ENCODE results near the gene MB. TPM values are rescaled to one million over a fixed set of nuclear protein-coding genes. Genes with fewer than 3 reads are reported as not detected.

Gene MB
- polyA plus RNA-seq, 5 donors: 0.52 to 15.0 (median 1.4) TPM

DNA sequence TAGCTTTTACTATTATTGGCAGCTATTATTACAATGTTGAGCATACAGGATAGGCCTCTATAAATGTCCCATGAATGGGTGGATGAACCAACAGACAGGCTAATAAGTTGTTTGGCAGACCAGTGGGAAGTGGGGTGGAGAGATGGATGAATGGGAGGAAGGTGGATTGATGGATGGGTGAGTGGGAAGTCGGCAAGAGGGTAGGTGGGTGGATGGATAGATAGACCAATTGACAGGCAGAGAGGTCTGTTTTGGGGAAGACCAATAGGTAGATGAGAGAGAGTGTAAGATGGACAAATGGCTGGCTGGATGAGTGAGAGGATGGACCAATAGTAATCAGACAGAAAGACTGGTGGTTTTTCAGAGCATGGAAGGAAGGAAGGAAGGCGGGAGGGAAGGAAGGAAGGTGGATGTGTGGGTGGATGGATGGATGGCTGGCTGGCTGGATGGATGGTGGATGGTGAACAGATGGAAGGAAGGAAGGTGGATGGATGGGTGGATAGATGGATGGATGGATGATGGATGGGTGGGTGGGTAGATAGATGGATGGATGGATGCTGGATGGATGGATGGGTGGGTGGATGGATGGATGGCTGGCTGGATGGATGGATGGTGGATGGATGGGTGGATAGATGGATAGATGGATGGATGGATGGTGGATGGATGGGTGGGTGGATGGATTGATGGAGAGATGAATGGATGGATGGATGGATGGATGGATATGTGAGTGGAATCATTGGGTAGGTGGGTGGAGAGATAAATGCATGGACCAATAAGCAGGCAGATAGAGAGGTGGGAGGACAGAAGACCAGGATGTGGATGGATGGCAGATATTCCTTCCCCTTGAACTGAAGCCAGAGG lies 39.1 kb downstream of the MB start:
- no peak for DNase-seq

DNA sequence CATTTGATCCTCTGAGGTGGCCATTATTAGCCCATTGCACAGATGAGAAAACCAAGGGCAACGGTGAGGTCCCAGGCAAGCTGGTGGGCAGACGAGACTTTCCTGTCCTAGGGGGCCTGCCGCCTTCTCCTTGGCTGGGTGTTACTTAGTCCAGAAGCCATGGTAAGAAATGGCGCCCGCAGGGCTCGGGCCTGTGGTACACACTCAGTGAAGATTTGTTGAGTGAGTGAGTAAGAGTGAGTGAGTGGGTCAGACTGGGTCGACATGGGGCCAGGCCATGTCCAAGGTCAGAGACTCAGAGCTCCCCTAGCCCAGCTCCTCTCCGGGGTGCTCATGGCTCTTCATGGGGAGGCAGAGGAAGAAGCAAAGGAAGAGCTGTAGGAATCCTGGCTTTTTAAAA lies 40.5 kb downstream of the MB start:
- DNase-seq: no peak

DNA sequence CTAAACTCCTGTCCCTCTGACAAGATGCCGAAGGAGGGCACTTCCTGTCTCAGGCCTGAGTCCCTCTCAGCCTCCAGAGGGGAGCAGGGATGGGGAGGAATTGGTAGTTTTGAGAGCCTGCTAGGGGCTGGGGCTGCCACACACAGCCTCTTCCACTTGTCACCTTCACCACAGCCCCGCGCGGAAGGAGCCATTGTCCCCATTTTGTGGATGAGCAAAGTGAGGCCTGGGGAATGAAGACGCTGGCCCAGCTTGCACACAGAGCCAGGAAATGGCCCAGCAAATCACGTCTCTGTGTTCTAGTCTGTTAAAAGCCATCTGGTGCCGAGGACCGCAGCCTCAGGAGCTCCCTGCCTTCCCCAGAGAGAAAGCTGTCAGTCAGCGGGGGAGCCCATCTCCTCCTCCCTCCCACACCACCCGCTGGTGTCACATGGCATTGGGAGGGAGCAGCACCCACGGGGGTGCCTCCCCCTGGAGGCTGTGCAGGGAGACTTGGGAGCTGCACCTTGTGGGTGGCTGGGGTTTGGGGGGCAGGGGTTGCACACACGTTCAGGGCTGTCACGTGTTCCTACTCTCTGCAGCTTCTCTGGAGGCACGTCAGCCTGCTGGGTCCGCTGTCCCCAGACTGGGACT lies 41.9 kb downstream of the MB start:
- no peak for DNase-seq

DNA sequence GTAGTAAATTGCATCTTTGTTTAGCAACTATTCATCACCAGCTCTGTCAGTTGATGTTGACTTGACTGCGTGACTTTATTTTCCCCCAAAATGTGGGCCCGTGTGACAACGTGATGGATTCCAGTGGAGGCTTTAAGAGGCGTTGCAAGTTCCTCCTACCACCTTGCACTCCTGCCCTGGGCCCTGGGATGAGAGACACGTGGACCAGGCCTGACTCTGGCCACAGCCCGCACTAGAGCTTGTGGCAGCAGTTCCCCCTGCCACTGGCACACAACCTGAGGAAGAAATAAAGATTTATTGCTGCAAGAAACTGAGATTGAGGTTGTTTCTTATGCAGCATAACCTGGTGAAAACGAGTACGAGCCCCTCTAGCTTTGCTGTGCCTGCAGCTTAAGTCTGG lies 44.6 kb downstream of the MB start:
- DNase-seq: no peak

- no peak for DNase-seq
These were observed 46.4 kb downstream of the MB start for GRCh38 chr22:35570686-35571194.

DNA sequence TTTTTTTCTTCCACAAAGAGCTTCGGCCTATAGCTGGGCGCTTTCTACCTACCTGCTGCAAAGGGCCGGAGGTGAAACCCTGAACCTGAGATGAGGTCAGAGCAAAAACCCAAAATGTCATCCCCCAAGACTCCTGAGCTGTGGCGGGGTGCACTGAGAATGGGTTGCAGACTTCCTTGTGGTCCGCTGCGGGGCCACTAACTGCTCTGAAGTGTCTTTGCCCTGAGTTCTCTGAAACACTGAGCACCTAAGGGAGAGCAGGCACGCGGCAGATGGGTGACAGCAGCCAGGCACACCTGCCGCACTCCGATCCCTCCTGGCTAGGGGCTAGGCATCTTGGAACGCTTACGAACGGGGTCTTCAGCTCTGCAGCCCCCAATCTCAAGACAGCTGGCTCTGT lies 47.2 kb downstream of the MB start:
- DNase-seq: no peak

GRCh38 chr22:35568751-35569739 lies 48.1 kb downstream of the MB start:
- DNase-seq: no peak

- no peak for DNase-seq
These were observed 49.6 kb downstream of the MB start for GRCh38 chr22:35567351-35568141.

- DNase-seq: no peak
These were observed 51.9 kb downstream of the MB start for GRCh38 chr22:35564975-35565867.

GRCh38 chr22:35563211-35563610 lies 53.9 kb downstream of the MB start:
- no peak for DNase-seq

DNA sequence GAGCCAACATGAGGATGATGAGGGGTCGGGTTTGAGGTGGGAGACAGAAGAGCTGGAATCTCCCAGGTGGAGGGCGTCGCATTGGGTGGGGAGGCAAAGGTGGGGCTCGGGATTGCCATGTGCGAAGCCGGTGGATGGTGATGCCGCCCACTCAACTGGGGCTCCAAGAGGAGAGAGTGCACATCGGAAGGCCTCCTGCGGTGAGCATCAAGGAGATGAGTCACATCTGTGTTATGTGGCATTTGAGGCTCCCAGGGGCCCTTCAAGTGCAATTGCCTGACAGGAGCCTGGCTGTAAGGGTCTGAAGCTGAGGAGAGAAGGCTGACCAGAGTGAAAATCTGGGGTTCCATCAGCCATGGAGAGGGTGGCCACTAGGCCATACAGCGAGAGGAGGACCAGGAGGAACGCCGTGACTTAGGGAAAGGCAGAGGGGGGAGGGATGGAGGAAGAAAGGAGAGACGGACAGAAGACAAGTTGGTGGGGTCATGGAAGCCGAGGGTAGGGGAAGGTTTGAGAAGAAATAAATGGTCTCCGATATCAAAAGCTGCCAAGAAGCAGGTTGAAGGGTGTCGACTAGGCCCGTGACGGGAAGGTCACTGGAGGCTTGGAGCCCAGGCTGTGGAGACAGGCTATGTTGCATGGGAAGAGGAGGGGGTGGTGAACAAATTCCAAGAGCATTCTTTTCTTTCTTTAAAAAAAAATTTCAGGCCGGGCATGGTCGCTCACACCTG lies 55.2 kb downstream of the MB start:
- no peak for DNase-seq

- DNase-seq: no peak
These were observed 56.3 kb downstream of the MB start for GRCh38 chr22:35560824-35561223.

- DNase-seq: no peak
These were observed 56.8 kb downstream of the MB start for GRCh38 chr22:35560366-35560765.

DNA sequence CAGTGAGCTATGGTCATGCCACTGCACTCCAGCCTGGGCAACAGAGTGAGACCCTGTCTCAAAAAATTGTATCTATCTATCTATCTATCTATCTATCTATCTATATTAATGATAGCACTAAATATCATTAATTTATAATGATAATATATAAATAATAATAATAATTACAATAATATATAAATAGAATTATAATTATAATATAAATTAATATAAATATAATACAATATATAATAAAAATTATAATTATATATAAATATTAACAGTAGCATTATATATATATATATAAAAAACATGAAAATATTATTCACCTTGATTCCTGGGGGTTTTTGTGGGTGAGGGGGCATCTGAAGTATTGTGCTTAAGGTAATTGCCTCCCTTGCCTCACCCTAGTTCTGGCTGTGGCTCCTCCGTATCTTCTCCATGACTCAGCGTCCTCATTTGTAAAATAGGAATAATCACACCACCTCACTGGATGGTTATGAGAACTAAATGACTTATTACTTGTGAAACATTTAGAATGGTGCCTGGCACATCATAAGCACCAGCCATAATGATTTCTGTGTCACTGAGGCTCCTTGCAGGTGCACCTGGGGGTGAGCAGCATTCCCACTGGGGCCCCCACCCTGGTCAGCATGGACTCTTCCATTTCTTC lies 57.6 kb downstream of the MB start:
- DNase-seq: no peak

- DNase-seq: no peak
These were observed 58.4 kb downstream of the MB start for GRCh38 chr22:35558719-35559118.

DNA sequence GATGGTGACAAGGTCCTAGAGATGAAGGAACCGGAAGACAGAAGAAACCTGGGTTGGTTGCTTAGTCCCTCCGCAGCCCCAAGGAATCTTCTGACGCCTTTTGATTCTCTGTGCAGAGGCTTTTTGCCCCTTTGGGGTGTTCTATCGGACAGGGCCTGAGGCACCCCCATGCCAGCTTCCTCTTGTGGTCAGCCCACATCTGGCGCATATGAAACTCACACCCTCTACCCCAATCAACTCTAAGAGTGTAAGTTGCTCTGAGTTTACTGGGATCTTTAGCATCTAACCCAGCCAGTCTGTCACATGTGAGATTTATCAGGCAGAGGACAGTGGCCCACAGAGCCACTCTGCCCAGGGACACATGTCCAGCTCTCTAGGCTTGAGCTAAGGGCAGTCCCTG lies 59.1 kb downstream of the MB start:
- no peak for DNase-seq

Data from right lung (tissue), 5 donors.